HG02571 (cell line): Measurements from ENCODE around the gene KPNB1.
"Not testable (repeated sequence)": the region's sequence is repeated elsewhere in the genome, so short reads cannot be mapped to it uniquely, and the experiment has no call there.

ENCODE experiments used
- ATAC-seq: cut with Tn5 transposase; IDR thresholded peaks from one replicate; pipeline ENCODE4 v1.9.1; 2021; ENCODE audit warnings: mild to moderate bottlenecking, moderate library complexity; ENCODE audit not compliant: unreplicated experiment

The KPNB1 gene

DNA sequence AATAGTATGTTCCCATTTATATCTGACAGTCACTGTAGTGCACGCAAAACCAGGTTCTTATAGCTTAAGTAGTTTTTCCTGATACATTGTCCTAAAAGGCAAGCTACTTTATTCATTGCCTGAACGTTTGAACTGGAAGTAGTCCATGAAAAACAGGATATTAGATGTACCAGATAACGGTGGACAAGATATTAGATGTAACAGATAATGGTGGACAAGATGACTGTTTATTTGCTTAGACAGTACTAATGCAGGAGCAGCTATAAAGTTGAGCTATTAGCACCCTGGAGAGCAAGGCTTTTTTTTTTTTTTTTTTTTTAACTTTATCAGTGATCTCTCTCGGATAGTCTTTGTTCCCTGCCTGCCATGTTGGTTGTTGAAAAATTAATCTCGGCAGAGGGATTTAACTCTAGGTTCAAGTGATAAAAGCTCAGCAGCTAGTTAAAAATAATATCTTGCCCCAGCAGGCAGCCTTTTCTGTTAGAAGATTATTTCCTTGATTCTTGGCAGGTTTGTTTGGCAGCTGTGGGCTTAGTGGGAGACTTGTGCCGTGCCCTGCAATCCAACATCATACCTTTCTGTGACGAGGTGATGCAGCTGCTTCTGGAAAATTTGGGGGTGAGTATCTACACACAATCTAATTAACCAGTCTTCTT, 26.9 kb downstream of the KPNB1 start:
- no peak for ATAC-seq

DNA sequence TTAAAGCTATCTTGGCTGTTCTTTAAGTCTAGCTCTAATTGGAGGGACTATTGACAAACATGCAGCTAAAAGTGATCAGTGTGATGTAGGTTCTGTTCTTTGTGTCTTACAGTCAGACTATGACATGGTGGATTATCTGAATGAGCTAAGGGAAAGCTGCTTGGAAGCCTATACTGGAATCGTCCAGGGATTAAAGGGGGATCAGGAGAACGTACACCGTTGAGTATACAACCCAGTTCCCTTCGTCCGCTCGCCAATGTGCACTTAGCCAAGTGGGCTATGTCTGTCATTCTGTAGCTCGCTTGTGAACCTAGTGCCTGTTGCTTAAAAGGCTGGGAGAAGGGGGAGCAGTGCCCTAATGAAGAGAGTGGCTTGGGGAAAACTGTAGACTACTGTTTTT, 28.5 kb downstream of the KPNB1 start:
- no peak for ATAC-seq

DNA sequence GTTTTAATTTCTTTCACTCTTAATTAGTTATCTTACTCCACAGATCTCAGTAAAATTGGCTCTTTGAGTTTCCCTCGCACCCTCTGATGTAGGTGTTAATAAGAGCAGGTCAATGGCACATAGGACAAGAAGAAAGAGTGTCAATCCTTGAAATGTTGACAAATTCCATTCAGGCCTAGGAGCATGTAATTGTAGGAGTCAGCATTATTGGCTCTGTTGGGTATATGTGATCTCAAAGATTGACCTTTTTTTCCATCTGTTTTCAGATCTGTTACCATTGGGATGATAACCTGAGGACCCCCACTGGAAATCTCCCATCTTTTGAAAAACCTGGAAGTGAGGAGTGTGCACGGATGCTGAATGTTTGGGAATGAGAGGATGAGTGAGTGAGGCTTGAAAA, 32.4 kb downstream of the KPNB1 start:
- no peak for ATAC-seq

DNA sequence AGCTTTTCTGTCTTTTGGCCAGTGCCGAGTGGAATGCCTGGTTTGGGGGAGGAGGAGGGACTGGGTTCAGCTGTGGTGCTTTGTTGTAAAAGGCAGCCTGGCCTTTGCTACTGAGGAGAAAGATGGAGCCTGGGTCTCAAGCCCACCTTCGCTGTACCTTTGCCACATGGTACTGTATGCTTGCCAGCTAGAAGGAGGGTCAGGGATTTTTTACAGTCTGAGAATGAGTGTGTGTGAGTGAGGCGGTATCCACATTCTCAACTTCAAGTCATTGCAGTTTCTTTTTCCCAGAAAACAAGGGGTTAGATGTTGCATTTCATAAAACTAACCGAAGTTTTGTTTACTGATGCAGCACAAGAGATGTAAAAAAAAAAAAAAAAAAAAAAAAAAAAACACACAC, 33.0 kb downstream of the KPNB1 start:
- not testable (repeated sequence) for ATAC-seq

DNA sequence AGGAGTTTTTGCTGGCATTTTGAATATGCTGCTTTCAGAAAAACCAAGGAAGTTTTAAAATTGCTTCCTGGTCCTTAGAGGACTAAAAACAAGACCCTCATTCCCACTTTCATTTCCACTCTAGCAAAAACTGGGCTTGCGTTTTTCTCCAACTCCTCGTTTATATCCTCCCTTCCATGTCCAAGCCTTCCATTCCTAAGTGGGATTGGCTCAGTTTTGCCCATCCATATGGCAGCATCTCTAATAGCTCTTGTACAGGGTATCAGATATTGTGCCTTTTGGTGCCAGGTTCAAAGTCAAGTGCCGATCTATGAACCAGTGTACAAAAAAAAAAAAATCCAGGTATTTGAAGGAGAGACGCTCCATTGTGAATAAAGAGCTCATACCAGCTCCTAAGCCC, 34.3 kb downstream of the KPNB1 start:
- ATAC-seq, result no peak

DNA sequence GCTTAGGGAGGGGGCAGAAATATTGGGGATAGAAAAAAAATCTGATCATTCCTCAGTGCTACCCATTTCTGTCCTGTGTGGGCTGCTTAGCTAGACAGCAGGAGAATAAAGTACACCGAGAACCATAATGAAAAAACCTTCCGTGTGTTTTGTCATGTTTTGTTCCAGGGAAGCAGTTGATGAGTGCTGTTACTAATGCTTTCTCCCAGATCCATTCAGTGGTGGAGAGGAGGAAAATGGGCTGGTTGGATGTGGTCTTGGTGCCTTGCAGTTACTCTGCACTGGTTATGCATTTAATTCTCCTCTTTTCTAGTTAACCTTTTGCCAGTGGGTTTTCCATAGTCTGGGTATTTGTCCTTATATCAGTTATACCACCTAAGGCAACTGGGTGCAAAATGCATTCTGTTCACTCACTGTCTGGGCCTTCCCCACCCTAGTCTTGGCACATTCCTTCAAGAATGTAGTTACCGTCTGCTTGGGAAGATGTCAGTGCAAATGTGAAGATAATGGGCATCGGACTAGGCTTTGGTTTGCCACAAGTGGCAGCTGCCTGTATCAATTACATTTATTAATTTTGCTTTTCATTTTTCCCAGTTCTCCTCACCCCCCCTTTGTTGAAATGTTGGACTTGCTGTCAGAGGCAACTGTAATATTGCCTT, 34.9 kb downstream of the KPNB1 start:
- ATAC-seq, result no peak

DNA sequence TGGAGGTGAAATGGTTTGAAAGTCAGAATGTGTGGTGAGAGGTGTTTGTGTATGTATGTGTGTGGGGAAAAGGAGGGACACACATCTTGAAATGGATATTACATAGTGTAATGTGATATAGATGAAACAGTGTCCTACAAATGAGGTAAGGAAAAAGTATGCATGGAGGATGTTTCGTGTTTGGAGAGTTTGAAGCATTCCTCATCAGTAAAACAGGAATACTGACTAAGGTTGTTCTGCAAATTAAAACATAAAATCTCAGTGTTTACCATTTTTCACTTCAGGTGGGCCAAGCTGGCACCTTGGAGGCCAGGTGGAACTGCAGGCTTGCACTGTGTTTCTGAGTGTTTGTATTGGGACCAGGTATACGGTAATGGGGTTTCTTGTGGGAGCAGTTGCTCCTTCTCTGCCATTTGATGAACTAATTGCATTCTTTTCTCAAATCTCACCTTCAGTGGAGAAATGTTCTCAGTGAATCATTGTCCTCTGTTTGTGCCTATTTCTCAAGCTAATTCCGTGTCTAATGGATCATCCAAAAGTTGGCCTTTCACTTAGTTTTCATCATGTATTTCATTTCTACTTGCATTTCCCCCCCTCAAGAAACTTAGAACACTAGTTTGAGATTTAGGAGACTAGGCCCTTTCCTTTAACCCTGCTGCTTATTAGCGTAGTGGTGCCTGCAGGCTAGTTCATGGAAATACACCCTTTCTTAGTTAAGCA, 36.0 kb downstream of the KPNB1 start:
- ATAC-seq, result no peak

DNA sequence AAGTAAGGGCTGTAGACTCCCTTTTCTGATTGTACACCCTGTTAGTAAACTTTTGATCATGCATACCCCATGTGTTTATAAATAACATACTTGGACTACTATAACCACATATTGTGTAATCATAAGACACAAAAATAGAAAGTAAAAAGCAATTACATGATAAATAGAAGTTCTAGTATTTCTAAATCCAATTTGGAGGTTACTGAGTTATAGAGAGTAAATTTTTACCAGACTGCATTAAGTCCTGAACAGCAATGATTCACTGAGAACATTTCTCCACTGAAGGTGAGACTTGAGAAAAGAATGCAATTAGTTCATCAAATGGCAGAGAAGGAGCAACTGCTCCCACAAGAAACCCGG, 36.5 kb downstream of the KPNB1 start:
- ATAC-seq, result no peak

DNA sequence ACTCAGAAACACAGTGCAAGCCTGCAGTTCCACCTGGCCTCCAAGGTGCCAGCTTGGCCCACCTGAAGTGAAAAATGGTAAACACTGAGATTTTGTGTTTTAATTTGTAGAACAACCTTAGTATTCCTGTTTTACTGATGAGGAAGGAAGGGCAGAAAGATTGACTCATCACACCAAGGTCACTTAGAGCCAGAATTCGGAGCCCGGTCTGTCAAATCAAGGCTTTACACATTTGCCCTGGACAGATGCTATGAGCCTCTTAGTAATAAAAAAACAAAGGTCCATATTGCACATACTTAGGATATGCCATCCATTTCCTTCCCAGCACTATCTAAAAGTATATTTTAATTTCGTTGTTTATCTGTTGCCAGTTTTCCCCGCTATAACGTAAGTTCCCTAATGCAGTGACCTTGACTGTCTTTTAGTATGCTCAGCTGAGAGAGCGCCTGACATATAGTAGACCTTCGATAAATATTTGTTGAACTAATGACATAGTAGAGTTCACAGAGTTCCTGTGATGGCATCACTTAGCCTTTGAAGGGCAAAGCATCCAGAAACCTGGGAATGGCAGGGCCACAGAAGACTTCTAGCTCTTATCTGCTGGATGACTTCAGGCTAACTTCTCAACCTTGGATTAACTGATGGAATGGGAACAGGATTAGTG, 37.1 kb downstream of the KPNB1 start:
- no peak for ATAC-seq

DNA sequence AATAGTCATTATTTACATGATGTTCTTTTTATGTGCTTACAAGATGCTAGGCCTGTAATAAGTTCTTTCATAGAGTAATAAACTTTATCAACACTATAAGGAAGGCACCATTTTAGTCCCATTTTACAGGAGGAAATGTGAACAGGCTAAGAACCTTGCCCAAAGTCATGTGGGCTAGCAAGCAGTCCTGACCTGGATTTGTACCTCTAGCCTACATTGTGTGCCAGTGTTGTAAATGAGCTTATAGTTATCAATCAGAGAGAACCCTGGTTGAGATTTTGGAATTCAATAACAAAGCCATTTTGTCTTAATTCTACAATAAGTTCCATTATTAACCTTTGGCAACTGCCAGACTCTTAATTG, 37.6 kb downstream of the KPNB1 start:
- ATAC-seq, result no peak

DNA sequence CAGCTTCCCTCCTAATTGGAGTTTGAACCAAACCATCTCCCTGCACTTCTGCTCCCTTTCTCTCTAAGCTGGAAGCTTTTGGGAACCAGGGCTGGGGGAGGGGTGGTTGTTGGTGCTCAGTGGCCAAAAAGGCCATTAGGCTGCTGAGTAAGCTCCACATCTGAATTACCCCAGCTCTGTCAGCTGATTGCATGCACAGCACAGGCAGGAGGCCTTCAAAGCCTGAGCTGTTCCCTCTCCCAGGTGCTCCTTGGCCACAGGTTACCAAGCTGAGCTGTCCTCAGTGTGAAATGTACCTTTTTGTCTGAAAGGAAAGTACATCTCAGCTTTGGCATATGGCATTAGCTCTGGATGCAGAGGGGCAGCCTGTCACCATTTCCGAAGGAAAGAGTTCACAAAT, 38.0 kb downstream of the KPNB1 start:
- no peak for ATAC-seq

DNA sequence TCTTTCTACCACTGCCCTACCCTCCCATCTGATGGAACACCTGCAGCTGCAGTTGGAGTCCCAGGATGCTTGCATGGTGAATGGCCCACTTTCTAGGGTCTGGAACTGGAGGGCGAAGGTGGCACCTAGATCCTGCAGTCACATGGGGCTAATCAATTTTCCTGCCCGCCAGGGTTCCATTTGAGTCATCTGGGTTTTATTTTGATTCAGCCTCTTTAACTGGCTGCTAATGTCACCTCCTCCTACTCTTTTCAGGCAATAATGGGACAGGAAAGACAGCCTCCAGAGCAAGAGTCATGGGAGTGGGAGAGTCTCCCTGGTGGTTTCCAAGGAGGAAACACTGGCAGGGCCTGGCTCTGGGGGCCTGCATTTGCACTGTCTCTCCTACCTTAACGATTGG, 40.4 kb downstream of the KPNB1 start:
- ATAC-seq, result no peak

DNA sequence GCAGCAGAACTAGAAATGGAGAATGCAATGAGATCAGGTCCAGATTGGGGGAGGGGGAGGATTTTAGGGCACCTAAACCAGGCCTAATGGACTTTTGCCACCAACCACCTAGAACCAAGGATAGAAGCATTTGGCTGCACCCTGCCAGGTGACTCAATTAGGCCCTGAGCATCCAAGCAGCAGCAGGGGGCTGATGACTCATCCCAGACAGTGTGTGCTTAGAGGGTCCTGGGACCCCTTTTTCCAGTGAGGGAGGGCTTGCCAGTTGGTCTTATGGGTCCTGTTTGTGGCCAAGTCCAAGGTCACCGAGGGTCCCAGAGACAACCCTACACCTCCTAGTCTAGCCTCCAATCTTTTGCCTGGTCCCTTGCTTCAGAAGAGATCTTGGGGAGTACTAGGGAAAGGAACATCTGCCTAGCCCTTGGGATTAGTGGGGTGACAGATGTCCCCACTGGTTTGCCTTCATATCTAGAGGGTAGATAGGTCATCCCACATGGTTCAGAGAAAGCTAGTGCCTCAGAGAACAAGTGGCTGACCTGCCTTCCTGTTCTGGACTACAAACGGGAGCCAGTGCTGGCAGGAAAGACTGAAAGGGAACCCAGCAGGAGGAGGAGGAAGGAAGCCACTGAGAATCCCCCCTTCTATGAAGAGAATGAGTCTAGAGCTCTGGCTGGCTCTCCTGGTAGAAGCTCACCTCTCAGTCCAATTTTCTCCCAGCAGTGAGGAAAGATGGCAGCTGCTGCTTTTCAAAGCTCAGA, 42.6 kb downstream of the KPNB1 start:
- no peak for ATAC-seq

DNA sequence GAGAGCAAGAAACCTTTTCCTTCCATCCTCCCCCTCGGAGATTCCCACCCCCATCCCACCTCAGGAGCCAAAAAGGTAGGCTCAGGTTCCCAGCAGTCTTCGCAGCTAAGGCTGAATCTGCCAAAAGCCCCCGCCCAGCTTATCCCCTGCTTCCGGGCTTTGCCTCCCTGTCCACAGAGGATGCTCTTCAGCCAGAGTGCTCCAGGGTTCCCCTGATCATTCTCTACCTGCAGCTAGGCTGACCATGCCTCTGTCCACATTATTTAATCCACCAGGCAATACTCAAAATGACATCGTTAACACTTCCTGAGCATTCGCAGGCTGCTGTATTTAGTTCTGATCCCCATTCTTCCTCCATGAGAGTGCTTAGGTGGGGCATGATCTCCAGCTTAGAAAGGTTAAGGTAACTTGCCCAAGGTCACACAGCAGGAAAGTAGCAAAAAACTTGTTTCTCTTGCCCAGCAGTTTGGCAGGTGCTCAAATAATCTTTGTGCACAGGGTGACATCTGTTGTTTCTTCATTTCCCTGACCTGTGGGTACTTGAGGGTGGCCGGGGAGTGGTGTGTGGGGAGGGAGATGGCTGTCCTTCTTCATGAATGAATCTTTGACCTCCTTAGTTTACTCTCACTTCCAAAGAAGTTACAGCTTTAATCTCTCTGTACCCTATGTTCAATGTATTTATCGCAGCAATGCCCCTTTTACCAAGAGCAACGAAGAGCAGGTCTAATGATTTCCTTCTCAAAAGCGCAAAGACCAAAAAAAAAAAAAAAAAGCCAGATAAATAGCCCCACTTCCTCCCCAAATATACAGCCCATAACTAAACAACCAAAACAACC, 43.4 kb downstream of the KPNB1 start:
- no peak for ATAC-seq

DNA sequence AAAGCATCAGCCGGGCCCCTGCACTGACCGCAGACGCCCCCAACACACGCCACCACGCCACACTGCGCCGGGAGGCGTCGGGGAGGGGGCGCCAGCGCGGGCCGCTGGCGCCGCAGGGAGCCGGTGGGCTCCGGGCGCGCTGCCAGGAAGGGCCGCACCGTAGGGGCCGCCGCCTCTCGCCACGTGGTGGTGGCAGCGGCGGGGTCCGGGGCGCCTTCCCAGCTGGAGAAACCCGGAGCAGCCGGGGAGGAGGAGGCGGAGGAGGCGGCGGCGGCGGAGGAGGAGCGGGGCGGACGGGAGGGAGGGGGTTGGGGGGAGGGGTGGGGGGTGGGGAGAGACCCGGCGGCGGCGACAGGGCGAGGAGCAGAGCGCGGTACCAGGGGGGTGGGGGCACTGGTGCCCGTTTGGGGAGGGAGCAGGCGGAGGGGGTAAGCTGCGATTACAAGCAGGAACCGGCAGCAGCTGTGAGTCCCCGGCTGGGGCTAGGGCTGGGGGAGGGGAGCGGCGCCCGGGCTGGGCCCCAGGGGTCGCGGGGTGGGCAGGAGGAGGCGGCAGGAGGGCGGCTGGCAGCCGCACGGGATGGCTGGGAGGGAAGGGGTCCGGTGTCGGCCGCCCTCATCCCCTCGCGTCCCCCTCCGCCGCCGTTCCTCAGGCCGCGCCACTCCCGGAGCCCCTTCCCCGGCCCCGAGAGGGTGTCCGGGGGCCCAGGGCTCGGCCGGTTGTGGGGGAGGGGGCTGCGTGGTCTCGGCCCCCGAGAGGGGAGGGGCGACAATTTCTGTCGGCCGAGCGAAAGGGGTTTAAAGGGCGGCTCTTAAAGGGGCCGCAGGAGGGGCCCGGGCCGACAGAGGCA, 44.2 kb downstream of the KPNB1 start, which contains the start of gene TBKBP1:
TSS of gene TBKBP1 (plus strand) at position 431 of the 850 bp plus-strand sequence. CDS start 1,952 bp downstream, outside the sequence.
- ATAC-seq, result no peak

DNA sequence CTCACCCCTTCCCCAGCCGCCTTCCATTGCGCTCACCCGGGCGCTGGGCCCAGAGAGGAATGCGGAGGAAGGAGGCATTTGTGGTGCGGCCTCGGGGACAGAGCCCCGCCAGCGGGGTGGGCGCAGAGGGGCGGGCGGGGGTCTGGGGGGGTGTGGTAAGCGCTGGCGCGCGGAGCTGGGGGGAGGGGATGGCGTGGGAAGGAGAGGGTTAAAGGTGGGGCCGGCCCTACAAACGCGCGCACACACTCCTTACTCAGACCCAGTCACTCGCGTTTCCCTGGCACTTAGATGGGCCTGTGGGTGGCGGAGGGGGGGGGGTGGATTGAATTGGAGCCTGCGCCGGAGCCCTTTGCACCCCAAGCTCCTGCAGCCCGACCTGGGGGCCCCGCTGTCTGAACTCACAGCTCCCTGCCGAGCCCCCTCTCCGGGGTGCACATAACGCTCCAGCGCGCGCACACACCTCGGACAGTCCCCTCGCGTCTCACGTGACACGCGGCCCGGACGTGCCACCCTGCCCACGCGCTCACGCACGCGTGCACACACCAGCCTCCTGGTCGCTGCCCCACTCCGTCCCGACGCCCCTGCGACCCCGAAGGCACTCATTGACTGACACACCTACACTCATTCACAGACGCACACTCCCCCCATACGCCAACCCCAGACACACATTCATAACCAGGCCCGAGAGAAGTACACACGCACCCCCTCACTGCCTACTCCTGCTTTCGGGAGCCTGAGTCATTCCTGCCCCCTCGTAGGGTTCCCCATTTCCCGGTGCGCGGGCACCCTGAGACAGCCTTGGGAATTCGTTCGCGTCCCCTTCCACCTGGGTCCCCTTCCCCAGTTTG, 45.1 kb downstream of the KPNB1 start:
- no peak for ATAC-seq

DNA sequence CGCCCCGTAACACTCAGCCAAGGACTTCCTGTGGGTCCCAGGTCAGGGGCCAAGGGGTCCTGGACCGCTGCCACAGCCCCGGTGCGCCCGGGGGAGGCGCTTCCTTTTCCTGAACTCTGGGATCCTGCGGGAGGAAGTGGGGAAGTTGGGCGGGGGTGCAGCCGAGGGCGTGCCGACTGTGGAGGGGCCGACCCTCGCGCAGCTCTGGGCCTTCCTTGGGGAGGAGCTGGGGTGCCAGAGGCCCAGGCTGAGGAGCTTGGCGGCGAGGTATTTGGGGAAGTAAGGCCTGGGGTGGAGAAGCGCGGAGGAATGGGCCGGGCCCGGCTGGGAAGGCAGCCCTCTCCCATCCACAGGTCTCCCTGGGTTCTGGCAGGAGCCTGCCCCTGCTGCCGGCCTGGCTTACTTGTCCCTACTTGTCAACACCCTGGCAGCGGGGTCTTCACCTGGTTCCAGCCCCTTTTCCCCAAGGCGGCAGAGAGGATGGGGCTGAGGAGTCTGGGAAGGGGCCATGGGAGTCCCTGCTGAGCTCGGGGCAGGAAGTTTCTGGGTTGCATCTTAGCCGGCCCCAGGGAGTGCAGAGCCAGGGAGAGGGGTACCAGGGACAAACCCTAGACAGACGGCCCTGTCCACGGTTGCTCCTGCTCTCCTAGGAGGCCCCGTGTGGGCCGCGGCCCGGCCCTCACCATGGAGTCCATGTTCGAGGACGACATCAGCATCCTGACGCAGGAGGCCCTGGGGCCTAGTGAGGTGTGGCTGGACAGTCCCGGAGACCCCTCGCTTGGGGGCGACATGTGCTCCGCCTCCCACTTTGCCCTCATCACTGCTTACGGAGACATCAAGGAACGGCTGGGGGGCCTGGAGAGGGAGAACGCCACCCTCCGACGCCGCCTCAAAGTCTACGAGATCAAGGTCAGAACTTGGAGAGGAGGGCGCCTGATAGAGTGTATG, 46.0 kb downstream of the KPNB1 start:
- no peak for ATAC-seq
